MM.1S (cell line): Measurements from ENCODE around the gene ADCY3.

Source experiments
- EZH2 ChIP-seq: fragments of 300-600 bp; sonication (generic); optimal IDR thresholded peaks from 2 replicates; pipeline ENCODE3; 2017; ENCODE audit warnings: low read depth, mild to moderate bottlenecking, antibody characterized with exemption, low read length, mixed read lengths
- EZH2phosphoT487 ChIP-seq: fragments of 300-600 bp; sonication (generic); IDR thresholded peaks from 2 replicates; pipeline ENCODE4 v1.6.1; 2018; ENCODE audit warnings: antibody characterized with exemption, low read length
- TF ChIP-seq, protein P1 (sequence below): fragments of 300-600 bp; sonication (generic); IDR thresholded peaks from 2 replicates; pipeline ENCODE4 v1.5.1; 2016; ENCODE audit warnings: antibody characterized with exemption, low read length, mixed read lengths

DNA sequence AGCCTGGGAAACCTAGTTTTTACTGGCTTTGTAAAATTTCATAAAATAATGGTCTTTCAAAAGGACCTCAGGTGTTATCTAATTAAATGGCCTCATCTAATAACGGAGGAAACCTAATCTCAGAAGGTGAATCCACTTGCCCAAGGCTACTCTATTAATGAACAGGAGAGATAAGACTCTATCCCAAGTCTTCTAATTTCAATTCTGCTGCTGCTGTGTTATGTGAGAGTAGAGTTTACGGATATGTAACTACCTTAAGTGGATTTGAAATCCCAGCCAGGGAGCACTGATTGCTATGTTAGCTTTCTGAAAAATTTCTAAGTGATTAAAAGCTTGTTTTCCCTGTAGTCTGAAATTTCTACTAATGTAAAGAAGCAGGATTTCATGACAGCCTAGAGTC lies 17.2 kb upstream of the ADCY3 start:
- TF ChIP-seq, protein P1, sequence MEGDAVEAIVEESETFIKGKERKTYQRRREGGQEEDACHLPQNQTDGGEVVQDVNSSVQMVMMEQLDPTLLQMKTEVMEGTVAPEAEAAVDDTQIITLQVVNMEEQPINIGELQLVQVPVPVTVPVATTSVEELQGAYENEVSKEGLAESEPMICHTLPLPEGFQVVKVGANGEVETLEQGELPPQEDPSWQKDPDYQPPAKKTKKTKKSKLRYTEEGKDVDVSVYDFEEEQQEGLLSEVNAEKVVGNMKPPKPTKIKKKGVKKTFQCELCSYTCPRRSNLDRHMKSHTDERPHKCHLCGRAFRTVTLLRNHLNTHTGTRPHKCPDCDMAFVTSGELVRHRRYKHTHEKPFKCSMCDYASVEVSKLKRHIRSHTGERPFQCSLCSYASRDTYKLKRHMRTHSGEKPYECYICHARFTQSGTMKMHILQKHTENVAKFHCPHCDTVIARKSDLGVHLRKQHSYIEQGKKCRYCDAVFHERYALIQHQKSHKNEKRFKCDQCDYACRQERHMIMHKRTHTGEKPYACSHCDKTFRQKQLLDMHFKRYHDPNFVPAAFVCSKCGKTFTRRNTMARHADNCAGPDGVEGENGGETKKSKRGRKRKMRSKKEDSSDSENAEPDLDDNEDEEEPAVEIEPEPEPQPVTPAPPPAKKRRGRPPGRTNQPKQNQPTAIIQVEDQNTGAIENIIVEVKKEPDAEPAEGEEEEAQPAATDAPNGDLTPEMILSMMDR, result no peak
- TF ChIP-seq EZH2 (no peak), EZH2phosphoT487 (no peak)
